ENCODE results near the gene RPTOR. TPM values are rescaled to one million over a fixed set of nuclear protein-coding genes. Genes with fewer than 3 reads are reported as not detected.

Gene RPTOR
- total RNA-seq, 2 experiments from 2014 or later, result 48.1 to 87.8 TPM

- no peaks in the 10 kb centered on the region for H3K79me2 ChIP-seq (ENCODE audit: insufficient read depth, low read depth, low read length)
- no peak for DNase-seq (ENCODE audit: low spot score)
- intact Hi-C loops (cut with micrococcal nuclease; ENCODE audit: unreplicated experiment), result loop anchor here (5.0 kb wide), 1 partner anchor 112 kb away; no protein-coding TSS in a partner anchor
- no peak overlapping the region for H2AFZ ChIP-seq (ENCODE audit: low read length)
- no peak overlapping the region for H3K4me2 ChIP-seq (ENCODE audit: low read length)
- H4K20me1 ChIP-seq (ENCODE audit: insufficient read depth, low read length), result no peaks in the 10 kb centered on the region
- peaks cover 11% of the 10 kb centered on the region for H3K36me3 ChIP-seq (ENCODE audit: insufficient read depth, low read length)
- H3K9me2 ChIP-seq (ENCODE audit: insufficient read depth, low read length), result no peaks in the 10 kb centered on the region
- no TSS peak for BruUV-seq (replicated peaks)
- TF ChIP-seq CTCF (conservative IDR thresholded peaks at IDR 0.05; ENCODE audit: low read length) (no peak), EZH2phosphoT487 (IDR thresholded peaks at IDR 0.05; ENCODE audit: borderline replicate concordance, low read depth, low read length) (no peak)
- H3K9me3 ChIP-seq (ENCODE audit: low read length), result no peaks in the 10 kb centered on the region
- CTCF ChIA-PET (ENCODE audit: unreplicated experiment), result no interaction called here
- H3K4me3 ChIP-seq (ENCODE audit: low read depth, low read length, poor library complexity, severe bottlenecking), result no peak overlapping the region
- H3K27ac ChIP-seq (ENCODE audit: low read depth, low read length, poor library complexity, severe bottlenecking), result no peak overlapping the region
- H3K4me1 ChIP-seq (ENCODE audit: insufficient read depth, low read length, poor library complexity, severe bottlenecking), result peaks cover 34% of the 10 kb centered on the region
- POLR2A ChIA-PET, result no interaction called here
These were observed 304.5 kb downstream of the RPTOR start for GRCh38 chr17:80849119-80849518.

- H3K79me2 ChIP-seq (ENCODE audit: insufficient read depth, low read depth, low read length), result no peaks in the 10 kb centered on the region
- peaks cover 24% of the 10 kb centered on the region for H3K4me1 ChIP-seq (ENCODE audit: insufficient read depth, low read length, poor library complexity, severe bottlenecking)
- H3K4me2 ChIP-seq (ENCODE audit: low read length), result no peak overlapping the region
- H3K36me3 ChIP-seq (ENCODE audit: insufficient read depth, low read length), result peaks cover 14% of the 10 kb centered on the region
- no peak overlapping the region for H3K27ac ChIP-seq (ENCODE audit: low read depth, low read length, poor library complexity, severe bottlenecking)
- TF ChIP-seq EZH2phosphoT487 (IDR thresholded peaks at IDR 0.05; ENCODE audit: borderline replicate concordance, low read depth, low read length), result no peak
- no peak for TF ChIP-seq CTCF (conservative IDR thresholded peaks at IDR 0.05; ENCODE audit: low read length)
- H3K9me3 ChIP-seq (ENCODE audit: low read length), result no peaks in the 10 kb centered on the region
- no peaks in the 10 kb centered on the region for H4K20me1 ChIP-seq (ENCODE audit: insufficient read depth, low read length)
- intact Hi-C loops (cut with micrococcal nuclease; ENCODE audit: unreplicated experiment), result no loop called here
- BruUV-seq (replicated peaks), result no TSS peak
- no peak overlapping the region for H3K4me3 ChIP-seq (ENCODE audit: low read depth, low read length, poor library complexity, severe bottlenecking)
- no peak for DNase-seq (ENCODE audit: low spot score)
- POLR2A ChIA-PET, result no interaction called here
- H3K9me2 ChIP-seq (ENCODE audit: insufficient read depth, low read length), result no peaks in the 10 kb centered on the region
- CTCF ChIA-PET (ENCODE audit: unreplicated experiment), result no interaction called here
- H2AFZ ChIP-seq (ENCODE audit: low read length), result no peak overlapping the region
These were observed 305.5 kb downstream of the RPTOR start for GRCh38 chr17:80850109-80850508.

- Histone ChIP-seq H3K79me2 (ENCODE audit: insufficient read depth, low read depth, low read length) (no peaks in the 10 kb centered on the region), H3K27ac (ENCODE audit: low read depth, low read length, poor library complexity, severe bottlenecking) (no peak overlapping the region), H3K9me2 (ENCODE audit: insufficient read depth, low read length) (no peaks in the 10 kb centered on the region), H3K4me3 (ENCODE audit: low read depth, low read length, poor library complexity, severe bottlenecking) (no peak overlapping the region), H3K4me2 (ENCODE audit: low read length) (no peak overlapping the region), H3K9me3 (ENCODE audit: low read length) (no peaks in the 10 kb centered on the region), H3K4me1 (ENCODE audit: insufficient read depth, low read length, poor library complexity, severe bottlenecking) (peaks cover 17% of the 10 kb centered on the region), H3K36me3 (ENCODE audit: insufficient read depth, low read length) (peaks cover 21% of the 10 kb centered on the region), H2AFZ (ENCODE audit: low read length) (no peak overlapping the region), H4K20me1 (ENCODE audit: insufficient read depth, low read length) (no peaks in the 10 kb centered on the region)
- no peak for DNase-seq (ENCODE audit: low spot score)
- no peak for TF ChIP-seq CTCF (conservative IDR thresholded peaks at IDR 0.05; ENCODE audit: low read length)
- no peak for TF ChIP-seq EZH2phosphoT487 (IDR thresholded peaks at IDR 0.05; ENCODE audit: borderline replicate concordance, low read depth, low read length)
- ChIA-PET CTCF (ENCODE audit: unreplicated experiment) (no interaction called here), POLR2A (no interaction called here)
- intact Hi-C loops (cut with micrococcal nuclease; ENCODE audit: unreplicated experiment), result no loop called here
- BruUV-seq (replicated peaks), result no TSS peak
These were observed 306.2 kb downstream of the RPTOR start for GRCh38 chr17:80850817-80851216.

Data from OCI-LY7 (cell line).